Kidney capillary endothelial cell (primary cell): ENCODE data around the gene CHRNA4.

Source experiments
- DNase-seq: peaks from one replicate; pipeline ENCODE4 v3.0.0-alpha.2; 2018; ENCODE audit warnings: low spot score

CHRNA4 gene

DNA sequence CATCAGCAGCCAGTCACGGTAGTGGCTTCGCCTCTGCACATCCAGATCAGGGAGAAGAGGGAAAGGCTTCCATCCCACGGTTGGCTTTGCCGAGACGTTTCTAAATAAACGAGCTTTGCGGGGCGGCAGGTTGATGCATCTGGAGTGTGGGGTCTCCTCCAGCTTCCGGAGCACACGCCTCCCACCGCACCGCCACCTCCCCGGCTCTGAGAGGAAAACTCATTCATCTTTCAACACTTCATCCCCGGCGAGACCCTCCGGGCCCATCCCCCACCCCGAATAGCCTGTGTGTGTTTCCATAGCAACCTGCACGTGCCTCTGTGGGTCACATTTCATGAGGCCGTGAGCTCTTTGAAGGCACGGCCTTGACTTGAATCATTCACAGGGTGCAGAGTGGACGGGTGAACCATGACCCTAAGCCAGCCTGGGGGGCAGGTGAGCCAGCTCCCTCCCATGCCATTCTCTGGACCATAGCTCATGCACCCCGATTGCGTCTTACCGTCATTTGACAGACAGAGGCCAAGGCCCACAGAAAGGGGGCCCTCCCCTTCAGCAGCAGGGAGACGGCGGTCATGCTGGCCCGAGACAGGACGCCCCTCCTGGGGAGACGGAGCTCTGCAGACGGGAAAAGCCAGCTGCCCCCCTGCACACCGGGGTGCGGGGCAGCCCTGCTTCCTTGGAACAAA lies 16.2 kb upstream of the CHRNA4 start:
- no peak for DNase-seq

DNA sequence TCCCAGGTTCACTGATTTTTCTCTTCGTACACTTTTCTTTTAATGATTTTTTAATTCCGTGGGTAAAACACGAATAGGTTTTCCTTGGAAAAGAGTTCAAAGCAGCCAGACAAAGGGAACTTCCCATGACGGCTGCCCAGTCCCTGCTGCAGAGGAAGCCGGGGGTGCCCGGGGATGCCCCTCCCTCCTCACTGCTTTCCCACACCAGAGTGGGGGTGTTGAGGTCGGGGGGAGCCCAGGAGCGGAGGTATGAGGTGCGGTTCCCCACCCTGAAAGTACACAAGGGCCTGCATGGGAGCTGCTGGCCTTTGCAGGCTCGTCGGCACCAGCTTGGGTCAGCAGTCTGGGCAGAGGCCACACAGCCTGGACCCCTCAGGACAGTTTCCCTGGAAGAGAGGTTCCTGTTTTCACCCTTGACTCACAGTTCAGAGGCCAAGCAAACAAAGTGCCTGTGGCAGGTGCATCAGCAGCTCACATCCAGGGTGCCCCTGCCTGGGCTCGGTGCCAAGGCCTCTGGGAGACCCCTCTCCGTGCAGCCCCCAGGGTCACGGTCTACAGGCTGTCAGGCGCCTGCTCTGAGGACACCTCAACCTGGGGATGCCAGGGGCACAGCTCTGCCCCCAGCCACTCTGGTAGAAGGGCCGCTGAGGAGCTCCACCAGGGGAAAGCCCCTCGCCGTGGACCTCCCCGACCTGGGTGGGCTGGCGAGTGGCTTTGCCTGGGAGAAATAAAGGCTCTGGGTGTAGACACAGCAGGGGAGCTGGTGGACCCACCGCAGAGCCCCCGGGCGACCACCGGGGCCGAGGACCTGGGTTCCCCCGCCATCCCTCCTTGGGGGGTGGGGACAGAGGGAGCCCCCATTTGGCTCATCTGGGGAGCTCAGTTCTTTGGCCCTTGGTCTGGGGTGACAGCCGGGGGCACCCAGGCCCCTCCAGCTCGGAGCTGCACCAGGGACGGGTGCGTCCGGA lies 15.4 kb upstream of the CHRNA4 start:
- DNase-seq: no peak

- DNase-seq: no peak
Measured at GRCh38 chr20:63375438-63375837, 14.3 kb upstream of the CHRNA4 start.

DNA sequence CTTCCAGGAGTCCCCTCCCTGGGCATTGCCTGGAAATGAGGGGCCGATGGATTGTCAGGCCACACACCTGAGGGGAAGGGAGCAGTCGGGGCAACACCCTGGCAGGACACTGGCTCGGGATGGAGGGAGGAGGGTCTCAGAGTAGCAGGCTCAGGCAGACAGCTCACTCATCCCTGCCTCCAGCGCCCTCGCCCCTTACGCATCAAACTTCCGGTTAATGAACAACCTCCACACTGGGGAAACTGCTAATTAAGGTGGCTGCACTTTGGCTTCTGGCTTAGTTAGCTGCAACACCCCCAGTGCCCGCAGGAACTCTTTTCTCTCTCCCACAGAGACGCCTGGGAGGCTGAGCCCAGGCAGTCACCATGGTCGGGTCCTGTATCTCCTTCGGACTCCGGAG lies 13.4 kb upstream of the CHRNA4 start:
- DNase-seq: no peak

- no peak for DNase-seq
Measured at GRCh38 chr20:63373996-63374395, 12.8 kb upstream of the CHRNA4 start.

DNA sequence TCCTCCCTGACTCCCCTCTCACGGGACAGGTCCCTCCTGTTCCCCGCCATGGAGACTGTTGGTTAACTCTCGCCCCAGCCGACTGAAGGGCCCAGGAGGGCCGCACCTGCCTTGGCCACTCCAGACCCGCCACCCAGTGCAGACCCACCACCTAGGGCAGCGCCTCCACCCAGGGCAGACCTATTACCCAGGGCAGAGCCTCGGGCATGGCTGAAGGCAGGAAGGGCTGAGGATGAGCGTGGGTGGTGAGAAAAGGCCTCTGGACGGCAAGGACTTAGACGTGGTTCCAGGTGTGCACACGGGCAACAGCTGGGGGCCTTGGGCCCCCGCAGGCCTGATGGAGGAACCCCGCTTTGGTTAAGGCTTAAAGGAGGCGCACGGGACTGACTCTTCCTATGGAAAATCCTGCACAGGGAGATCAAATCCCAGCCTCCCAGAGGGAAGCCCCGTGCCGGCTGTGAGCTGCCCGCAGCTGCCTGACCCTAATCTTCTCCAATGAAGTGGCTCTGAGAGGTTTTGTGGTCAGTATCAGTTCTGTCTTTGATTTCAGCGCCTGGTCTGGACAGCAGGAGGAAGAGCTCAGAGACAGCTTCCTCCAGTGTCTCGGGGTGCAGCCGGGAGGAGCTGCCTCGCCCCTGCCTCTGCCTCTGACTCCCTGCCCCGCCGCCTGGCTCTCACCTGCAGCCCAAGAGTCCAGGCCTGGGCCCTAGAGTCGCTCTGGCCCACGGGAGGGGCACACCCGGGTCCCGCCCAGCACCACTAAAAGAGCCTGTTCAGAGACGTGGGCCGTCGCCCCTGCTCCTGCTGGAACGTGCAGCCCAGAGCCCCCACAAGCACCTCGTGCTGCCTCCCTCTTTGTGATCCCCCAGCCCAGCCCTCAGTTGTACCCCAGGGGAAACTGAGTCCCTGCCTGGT lies 12.1 kb upstream of the CHRNA4 start:
- DNase-seq: no peak

GRCh38 chr20:63371291-63371865 lies 10.2 kb upstream of the CHRNA4 start:
- DNase-seq: no peak

DNA sequence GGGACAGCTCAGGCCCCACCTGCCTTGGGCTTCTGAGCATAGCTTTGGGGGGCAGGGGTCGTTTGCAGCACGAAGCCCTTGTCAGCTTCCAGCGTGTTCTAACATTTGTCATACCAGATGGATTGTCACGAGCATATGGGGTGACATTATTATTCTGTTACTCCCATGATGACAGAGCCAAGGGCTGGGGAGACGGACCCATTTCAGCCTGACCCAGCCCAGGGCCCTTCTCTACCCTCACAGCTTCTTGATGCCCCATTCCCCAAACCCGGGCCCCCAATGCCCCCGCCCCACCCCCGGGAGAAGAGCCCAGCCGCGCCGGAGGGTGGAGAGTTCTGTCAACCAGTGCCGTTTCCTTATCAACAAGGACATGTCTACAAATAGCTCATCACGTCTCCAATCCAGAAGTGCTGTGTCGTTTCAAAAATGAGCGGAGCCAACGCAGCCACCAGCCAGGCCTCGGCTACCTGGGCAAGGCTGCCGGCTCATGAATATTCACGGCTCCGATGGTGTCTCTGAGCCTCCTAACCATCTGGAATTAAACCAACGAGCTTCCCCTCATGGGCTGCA lies 9.6 kb upstream of the CHRNA4 start:
- no peak for DNase-seq

GRCh38 chr20:63369724-63370617 lies 8.8 kb upstream of the CHRNA4 start:
- DNase-seq: no peak

DNA sequence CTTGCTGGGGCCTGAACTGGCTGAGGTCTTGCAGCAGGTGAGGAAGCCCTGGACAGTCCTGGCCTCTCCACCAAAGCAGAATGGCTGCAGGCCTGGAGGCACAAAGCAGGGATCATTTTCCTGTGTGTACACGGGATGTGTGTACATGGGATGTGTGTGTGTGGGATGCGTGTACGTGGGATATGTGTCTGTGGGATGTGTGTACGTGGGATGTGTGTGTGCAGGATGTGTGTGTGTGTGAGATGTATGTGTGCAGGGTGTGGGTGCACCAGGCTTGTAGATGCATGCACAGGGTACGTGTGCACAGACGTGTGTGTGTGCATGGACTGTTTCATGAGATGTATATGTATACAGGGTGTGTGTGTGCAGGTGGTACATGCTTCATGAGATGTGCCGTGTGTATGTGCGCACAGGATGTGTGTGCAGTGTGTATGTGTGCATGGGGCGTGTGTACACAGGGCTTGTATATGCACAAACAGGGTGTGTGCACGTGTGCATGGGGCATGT lies 7.9 kb upstream of the CHRNA4 start:
- DNase-seq: no peak

GRCh38 chr20:63368151-63368550 lies 7.0 kb upstream of the CHRNA4 start:
- no peak for DNase-seq

- DNase-seq: no peak
Measured at GRCh38 chr20:63367446-63368055, 6.4 kb upstream of the CHRNA4 start.

GRCh38 chr20:63366390-63367365 lies 5.5 kb upstream of the CHRNA4 start:
- DNase-seq: no peak

- DNase-seq: no peak
Measured at GRCh38 chr20:63365601-63366389, 4.6 kb upstream of the CHRNA4 start.

GRCh38 chr20:63364801-63365585 lies 3.8 kb upstream of the CHRNA4 start:
- no peak for DNase-seq

DNA sequence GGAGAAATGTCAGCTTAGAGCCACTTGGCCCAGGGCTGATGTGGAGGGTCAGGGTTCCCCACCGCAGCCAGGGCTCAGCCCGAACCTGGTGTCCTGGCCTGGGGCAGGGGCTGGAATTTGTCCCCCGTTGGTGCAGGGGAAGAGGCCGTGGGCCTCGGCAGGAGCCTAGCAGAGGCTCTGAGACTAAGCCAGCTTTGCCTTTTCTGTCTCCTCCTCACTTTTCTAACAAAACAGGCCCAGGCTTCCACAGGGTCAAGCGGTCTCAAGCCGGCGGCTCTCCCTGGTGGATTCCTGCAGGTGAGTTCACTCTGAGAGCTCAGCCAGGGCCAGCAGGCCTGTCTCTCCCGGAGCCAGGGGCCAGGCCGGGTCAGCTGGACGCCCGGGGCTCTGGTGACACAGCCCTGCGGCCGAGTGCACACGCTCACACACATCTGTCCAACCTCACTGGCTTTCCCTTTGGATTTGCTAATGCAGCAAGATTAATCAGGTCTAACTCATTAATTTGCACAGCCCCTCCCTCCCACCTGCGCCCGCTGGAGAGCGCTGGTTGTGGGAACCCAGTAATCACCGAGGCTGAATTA lies 2.9 kb upstream of the CHRNA4 start:
- no peak for DNase-seq
